IMR-90 (cell line): Measurements from ENCODE around the gene TTC5.
A peak's percentile ranks its signal among the peaks of the same experiment; 100 is the strongest.

ENCODE experiments used
- CEBPB ChIP-seq: IDR thresholded peaks from 2 replicates; pipeline ENCODE4 v1.6.1; 2012; ENCODE audit warnings: low read depth, low read length, improper control_type of control experiment
- CHD1 ChIP-seq: IDR thresholded peaks from 2 replicates; pipeline ENCODE4 v1.6.1; 2012; ENCODE audit warnings: low read depth, low read length, improper control_type of control experiment
- FOS ChIP-seq: fragments of 150-350 bp; IDR thresholded peaks from 2 replicates; pipeline ENCODE4 v1.6.1; 2016; ENCODE audit warnings: low read depth, low read length
- MAFK ChIP-seq: IDR thresholded peaks from 2 replicates; pipeline ENCODE4 v1.6.1; 2012; ENCODE audit warnings: low read depth, low read length, improper control_type of control experiment
- MXI1 ChIP-seq: IDR thresholded peaks from 2 replicates; pipeline ENCODE4 v1.6.1; 2012; ENCODE audit warnings: low read depth, mild to moderate bottlenecking, low read length, moderate library complexity, borderline replicate concordance
- POLR2A ChIP-seq: IDR thresholded peaks from 2 replicates; pipeline ENCODE4 v1.6.1; 2012; ENCODE audit warnings: mild to moderate bottlenecking, low read depth, low read length
- RAD21 ChIP-seq: IDR thresholded peaks from 2 replicates; pipeline ENCODE4 v1.6.1; 2012; ENCODE audit warnings: low read length, improper control_type of control experiment
- RCOR1 ChIP-seq: IDR thresholded peaks from 2 replicates; pipeline ENCODE4 v1.6.1; 2012; ENCODE audit warnings: mild to moderate bottlenecking, low read length, improper control_type of control experiment; ENCODE audit not compliant: insufficient replicate concordance
- RFX5 ChIP-seq: IDR thresholded peaks from 2 replicates; pipeline ENCODE4 v1.8.0; 2012; ENCODE audit warnings: low read depth, mild to moderate bottlenecking, low read length, moderate library complexity
- SMC3 ChIP-seq: fragments of 150-350 bp; IDR thresholded peaks from 2 replicates; pipeline ENCODE4 v1.6.1; 2016; ENCODE audit warnings: low read depth, mild to moderate bottlenecking, antibody characterized with exemption, low read length, moderate library complexity
- USF2 ChIP-seq: fragments of 150-350 bp; IDR thresholded peaks from 2 replicates; pipeline ENCODE4 v1.6.1; 2017; ENCODE audit warnings: mild to moderate bottlenecking, antibody characterized with exemption, low read length, low read depth
- TF ChIP-seq, protein P1 (sequence below): conservative IDR thresholded peaks from 2 replicates; pipeline ENCODE4 v1.5.1; 2012; ENCODE audit warnings: mild to moderate bottlenecking, low read depth, low read length, improper control_type of control experiment
- TF ChIP-seq, protein P2 (sequence below): fragments of 150-350 bp; IDR thresholded peaks from 2 replicates; pipeline ENCODE4 v1.6.1; 2016; ENCODE audit warnings: low read depth, mild to moderate bottlenecking, low read length, moderate library complexity, borderline replicate concordance

GRCh38 chr14:20343092-20343861, 37.5 kb upstream of the TTC5 start, which contains the start of gene PARP2:
- TF ChIP-seq, protein P1, sequence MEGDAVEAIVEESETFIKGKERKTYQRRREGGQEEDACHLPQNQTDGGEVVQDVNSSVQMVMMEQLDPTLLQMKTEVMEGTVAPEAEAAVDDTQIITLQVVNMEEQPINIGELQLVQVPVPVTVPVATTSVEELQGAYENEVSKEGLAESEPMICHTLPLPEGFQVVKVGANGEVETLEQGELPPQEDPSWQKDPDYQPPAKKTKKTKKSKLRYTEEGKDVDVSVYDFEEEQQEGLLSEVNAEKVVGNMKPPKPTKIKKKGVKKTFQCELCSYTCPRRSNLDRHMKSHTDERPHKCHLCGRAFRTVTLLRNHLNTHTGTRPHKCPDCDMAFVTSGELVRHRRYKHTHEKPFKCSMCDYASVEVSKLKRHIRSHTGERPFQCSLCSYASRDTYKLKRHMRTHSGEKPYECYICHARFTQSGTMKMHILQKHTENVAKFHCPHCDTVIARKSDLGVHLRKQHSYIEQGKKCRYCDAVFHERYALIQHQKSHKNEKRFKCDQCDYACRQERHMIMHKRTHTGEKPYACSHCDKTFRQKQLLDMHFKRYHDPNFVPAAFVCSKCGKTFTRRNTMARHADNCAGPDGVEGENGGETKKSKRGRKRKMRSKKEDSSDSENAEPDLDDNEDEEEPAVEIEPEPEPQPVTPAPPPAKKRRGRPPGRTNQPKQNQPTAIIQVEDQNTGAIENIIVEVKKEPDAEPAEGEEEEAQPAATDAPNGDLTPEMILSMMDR, result no peak
- TF ChIP-seq MXI1 (0 out of 2 replicates have a peak, but pooled peaks have one; percentile 58), RCOR1 (no peak), POLR2A (peak; percentile 99), CHD1 (no peak; the same call in 1 of the 2 replicates), FOS (0 out of 2 replicates have a peak, but pooled peaks have one; percentile 1), MAFK (no peak), SMC3 (no peak), RFX5 (no peak), CEBPB (no peak), USF2 (no peak; the same call in 1 of the 2 replicates), RAD21 (no peak)
- TF ChIP-seq, protein P2, sequence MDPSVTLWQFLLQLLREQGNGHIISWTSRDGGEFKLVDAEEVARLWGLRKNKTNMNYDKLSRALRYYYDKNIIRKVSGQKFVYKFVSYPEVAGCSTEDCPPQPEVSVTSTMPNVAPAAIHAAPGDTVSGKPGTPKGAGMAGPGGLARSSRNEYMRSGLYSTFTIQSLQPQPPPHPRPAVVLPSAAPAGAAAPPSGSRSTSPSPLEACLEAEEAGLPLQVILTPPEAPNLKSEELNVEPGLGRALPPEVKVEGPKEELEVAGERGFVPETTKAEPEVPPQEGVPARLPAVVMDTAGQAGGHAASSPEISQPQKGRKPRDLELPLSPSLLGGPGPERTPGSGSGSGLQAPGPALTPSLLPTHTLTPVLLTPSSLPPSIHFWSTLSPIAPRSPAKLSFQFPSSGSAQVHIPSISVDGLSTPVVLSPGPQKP, result no peak
